Neural cell (in vitro differentiated cells): Measurements from ENCODE around the gene EPS8.

Experiments
- CTCF ChIP-seq: fragments of 450-650 bp; IDR thresholded peaks from 2 replicates; pipeline ENCODE4 v1.5.1; 2014; ENCODE audit warnings: antibody characterized with exemption, mild to moderate bottlenecking, moderate library complexity; ENCODE audit not compliant: poor library complexity, severe bottlenecking
- SMC3 ChIP-seq: fragments of 450-650 bp; conservative IDR thresholded peaks from 2 replicates; pipeline ENCODE4 v1.6.1; 2014; ENCODE audit warnings: antibody characterized with exemption, mild to moderate bottlenecking, moderate library complexity; ENCODE audit not compliant: poor library complexity

DNA sequence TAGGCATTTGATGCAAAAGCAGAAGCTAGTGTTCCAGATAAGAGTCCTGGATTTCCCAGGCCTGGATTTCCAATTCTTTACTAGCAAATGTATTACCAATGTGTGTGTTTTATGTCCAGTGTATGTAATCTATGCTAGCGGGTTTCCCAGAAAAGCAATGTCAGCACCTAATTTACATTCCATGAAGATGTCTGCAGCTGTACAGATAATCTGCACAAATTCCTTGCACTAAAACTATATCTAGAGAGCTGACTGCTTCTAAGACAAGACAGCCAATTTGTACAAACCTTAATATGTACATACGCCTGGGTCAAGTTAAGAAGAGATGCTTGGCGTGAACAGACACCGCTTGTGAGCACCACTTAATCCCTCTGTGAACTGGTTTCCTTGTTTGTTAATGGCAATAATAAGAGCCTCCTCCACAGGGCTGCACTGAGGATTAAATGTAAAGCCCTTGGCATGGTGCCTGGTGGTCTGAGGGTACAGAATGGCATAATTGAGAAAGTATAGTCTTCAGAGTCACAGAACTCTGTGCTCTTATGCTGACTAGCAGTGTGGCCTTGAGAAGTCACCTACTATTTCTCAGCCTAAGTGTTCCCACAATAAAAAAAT, 185.6 kb downstream of the EPS8 start:
- TF ChIP-seq CTCF (no peak), SMC3 (no peak)
